Measurements from ENCODE around the gene DTX2.
"Not testable (repeated sequence)": the region's sequence is repeated elsewhere in the genome, so short reads cannot be mapped to it uniquely, and the experiment has no call there.

The DTX2 gene

DNA sequence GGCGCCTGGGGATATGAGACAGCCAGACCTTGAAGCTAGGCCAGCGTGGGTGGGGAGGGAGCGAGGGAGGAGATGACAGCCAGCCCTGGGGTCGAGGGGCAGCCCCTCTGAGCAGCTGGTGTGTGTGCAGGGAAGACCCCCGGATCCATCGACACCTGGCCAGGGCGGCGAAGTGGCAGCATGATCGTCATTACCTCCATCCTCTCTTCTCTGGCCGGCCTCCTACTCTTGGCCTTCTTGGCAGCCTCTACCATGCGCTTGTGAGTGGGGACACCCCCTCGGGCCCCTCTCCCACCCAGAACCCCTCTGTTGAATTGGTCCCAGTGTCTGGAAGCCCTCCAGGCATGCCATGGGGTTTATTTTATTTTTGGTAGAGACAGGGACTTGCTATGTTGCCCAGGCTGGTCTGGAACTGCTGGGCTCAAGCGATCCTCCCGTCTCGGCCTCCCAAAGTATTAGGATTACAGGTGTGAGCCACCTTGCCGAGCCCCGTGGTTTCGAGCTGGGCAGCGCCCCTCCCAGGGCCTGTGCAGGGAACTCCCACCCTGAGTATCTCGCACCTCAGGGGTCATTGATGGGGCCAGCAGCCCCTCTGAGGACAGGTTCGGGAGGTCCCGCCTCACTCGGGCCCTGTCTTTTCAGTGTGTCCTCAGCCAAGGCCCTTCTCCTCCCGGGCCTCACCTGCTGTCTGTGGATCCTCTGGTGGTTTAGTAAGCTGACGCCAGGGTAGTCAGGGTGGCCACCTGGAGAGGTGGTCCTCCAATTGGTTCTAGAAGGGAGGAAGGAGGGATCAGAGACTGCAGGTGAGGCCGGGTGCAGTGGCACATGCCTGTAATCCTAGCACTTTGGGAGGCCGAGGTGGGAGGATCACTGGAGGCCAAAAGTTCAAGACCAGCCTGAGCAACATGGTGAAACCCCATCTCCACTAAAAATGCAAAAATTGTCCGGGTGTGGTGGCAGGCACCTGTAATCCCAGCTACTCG, 52.6 kb downstream of the DTX2 start:
- DNase-seq = no peak

- DNase-seq = no peak
Measured at GRCh38 chr7:76514926-76515771, 53.6 kb downstream of the DTX2 start.

GRCh38 chr7:76515999-76516443, 54.5 kb downstream of the DTX2 start:
- no peak for DNase-seq

- not testable (repeated sequence) for DNase-seq
Measured at GRCh38 chr7:76516932-76517331, 55.4 kb downstream of the DTX2 start.

DNA sequence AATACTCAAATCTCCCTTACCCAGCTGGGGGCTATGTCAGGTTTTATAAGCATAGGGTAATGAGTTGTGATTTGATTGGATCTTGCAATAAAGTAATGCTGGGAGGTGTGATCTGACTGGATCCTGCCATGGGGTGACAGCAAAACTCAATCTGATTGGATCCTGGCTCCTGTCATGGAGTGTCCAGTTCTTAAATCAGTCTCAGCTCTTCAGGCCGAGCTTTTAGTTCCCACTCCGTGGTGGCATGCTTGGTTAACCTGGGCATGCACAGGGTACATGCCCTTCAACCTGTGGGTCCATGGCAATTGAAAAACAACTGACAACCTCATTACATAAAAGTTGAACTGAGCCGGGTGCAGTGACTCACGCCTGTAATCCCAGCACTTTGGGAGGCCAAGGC, 64.7 kb downstream of the DTX2 start:
- DNase-seq = not testable (repeated sequence)

DNA sequence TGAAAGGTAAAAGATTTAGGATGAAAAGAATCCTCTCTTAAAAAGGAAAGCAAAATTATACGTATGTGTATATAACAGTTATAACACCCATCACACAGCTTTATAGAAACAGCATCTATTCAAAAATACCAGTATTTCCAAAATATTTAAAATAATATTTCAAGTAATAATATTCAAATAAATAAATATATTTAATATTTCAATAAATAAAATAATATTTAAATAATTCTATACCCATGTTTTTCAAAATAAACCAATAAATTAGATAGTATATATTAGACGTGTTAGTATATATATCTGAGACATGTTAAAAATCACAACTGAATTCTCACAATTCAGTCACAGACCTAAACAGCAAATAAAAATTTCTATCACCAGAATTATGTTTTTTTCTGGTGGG, 70.1 kb downstream of the DTX2 start:
- DNase-seq = not testable (repeated sequence)

- DNase-seq = not testable (repeated sequence)
Measured at GRCh38 chr7:76543197-76543596, 81.7 kb downstream of the DTX2 start, which contains the start of gene SPDYE16. SPDYE16 (minus strand) TSS chr7:76543297; CDS start chr7:76541459, 1,838 bp downstream.

DNA sequence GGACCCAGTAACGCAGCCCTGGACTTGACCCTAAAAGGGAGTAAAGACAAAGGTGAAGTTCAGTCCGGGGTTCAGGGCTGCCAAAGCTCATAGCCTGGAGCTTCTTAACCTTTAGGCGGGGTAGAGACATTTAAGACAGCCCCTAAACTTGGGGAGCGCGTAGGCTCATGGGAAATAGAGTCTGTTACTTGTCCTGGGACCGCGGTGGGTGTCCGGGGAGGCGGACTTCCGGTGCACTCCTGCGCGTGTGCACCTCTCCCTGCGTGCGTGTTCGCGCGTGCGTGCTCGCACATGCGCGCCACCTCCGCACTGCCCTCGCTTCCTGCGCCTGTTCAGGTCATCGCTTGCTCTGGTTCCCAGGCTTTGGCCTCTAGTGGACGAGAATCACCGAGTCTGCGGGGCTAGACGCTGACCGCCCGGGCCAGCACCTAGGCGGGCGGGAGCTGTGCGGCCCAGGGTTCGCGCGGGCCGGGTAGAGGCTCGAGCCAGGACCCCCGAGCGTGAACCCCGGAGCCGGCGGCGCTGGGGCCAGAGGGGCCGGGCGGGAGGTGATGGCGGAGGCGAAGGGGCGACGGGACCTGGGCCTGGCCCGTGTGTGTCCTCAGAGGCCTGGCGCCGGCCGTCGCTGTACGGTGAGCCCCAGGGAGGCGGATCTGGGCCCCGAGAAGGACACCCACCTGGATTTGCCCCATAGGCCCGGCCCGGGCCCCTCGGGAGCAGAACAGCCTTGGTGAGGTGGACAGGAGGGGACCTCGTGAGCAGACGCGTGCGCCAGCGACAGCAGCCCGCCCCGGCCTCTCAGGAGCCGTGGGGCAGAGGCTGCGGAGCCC, 87.7 kb downstream of the DTX2 start:
- DNase-seq = peak; percentile 80

DNA sequence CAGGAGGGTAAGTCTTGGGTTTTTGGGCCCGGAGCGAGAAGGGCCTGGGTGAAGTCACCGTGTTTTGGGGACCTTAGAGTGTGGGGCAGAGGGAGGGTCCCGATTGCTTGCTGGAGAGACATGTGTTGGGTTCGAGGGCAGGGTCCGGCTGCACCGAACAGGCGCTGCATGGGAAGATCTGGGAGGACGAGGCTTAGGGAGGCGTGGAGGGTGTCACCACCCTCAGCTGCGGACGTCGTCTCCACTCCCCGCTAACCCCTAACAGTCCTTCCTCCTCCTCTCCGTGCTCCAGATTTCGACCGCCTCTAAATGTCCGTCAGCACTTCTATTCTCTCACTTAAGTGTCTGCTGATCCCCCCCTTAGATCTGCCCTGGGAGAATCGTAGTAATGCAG, 88.3 kb downstream of the DTX2 start:
- DNase-seq = peak; percentile 15

GRCh38 chr7:76551992-76552391, 90.5 kb downstream of the DTX2 start:
- not testable (repeated sequence) for DNase-seq
